Activated B cell treated with CpG ODN at 0.5 μM for 24 hours (primary cell): ENCODE results near the gene GOLIM4. TPM values are rescaled to one million over a fixed set of nuclear protein-coding genes. Genes with fewer than 3 reads are reported as not detected.
A peak's percentile ranks its signal among the peaks of the same experiment; 100 is the strongest.

ENCODE experiments used
- ATAC-seq: fragments of 200-7000 bp; cut with Tn5 transposase; one replicate; pipeline ENCODE4 v1.10.0; 2021; ENCODE audit warnings: low read depth, mild to moderate bottlenecking, moderate library complexity
- CTCF ChIA-PET: fragments of 350-600 bp; sonication (Branson Sonifier 250); formaldehyde crosslinking; loops from one replicate; lab custom pipeline; 2021; ENCODE audit warnings: antibody characterized with exemption; lab: Charles Lee
- POLR2A ChIA-PET: fragments of 350-600 bp; sonication (Branson Sonifier 250); formaldehyde crosslinking; loops from one replicate; lab custom pipeline; 2021; ENCODE audit warnings: antibody characterized with exemption; lab: Charles Lee
- DNase-seq: peaks from one replicate; pipeline ENCODE4 v3.0.0; 2022
- H3K27ac Mint-ChIP-seq: one replicate; pipeline ENCODE4 v1.8.0; 2020; ENCODE audit warnings: mixed read lengths
- H3K27me3 Mint-ChIP-seq: one replicate; pipeline ENCODE4 v1.8.0; 2021; ENCODE audit warnings: mixed read lengths
- H3K36me3 Mint-ChIP-seq: one replicate; pipeline ENCODE4 v1.8.0; 2021; ENCODE audit warnings: low read depth, mixed read lengths
- H3K4me1 Mint-ChIP-seq: one replicate; pipeline ENCODE4 v1.8.0; 2021; ENCODE audit warnings: mixed read lengths
- H3K4me3 Mint-ChIP-seq: one replicate; pipeline ENCODE4 v1.8.0; 2020; ENCODE audit warnings: mild to moderate bottlenecking, mixed read lengths
- H3K9me3 Mint-ChIP-seq: one replicate; pipeline ENCODE4 v1.8.0; 2020; ENCODE audit warnings: mixed read lengths
- CTCF ChIP-seq: fragments of 200-600 bp; IDR thresholded peaks from one replicate; pipeline ENCODE4 v1.8.0; 2022; ENCODE audit warnings: antibody characterized with exemption, mild to moderate bottlenecking
- intact Hi-C: fragments of 100-400 bp; cut with micrococcal nuclease; formaldehyde crosslinking; loops from one replicate; pipeline ENCODE4 v1.15.1; 2024
- total RNA-seq: library from RNA; stranded (reverse); gene quantifications from 2 replicates; pipeline ENCODE4 v1.2.3, GENCODE V29; 2022

The GOLIM4 gene
- total RNA-seq, 1 donor from 2014 or later = 8.5 TPM

- no peak for TF ChIP-seq CTCF
- Mint-ChIP-seq H3K27ac (no peak overlapping the region), H3K9me3 (no peaks in the 10 kb centered on the region), H3K36me3 (peaks cover 5% of the 10 kb centered on the region), H3K4me1 (peaks cover 4% of the 10 kb centered on the region), H3K27me3 (no peaks in the 10 kb centered on the region), H3K4me3 (no peak overlapping the region)
- intact Hi-C loops = loop anchor here (1.0 to 2.0 kb wide), 7 partner anchors 19 to 1696 kb away; partner anchors contain the start of gene GOLIM4
- CTCF ChIA-PET = interaction anchor here (1.0 to 10.1 kb wide), 6 partner anchors 33 to 799 kb away, joined by 3 to 116 read pairs (median 4); no protein-coding TSS in a partner anchor
- POLR2A ChIA-PET = no interaction called here
- no peak for ATAC-seq
- DNase-seq = no peak
Measured at GRCh38 chr3:168047936-168048335, 47.8 kb downstream of the GOLIM4 start.

- Mint-ChIP-seq H3K27me3 (no peaks in the 10 kb centered on the region), H3K9me3 (no peaks in the 10 kb centered on the region), H3K27ac (no peak overlapping the region), H3K4me1 (peaks cover 4% of the 10 kb centered on the region), H3K36me3 (peaks cover 12% of the 10 kb centered on the region), H3K4me3 (no peak overlapping the region)
- CTCF ChIA-PET = interaction anchor here (1.0 to 10.1 kb wide), 6 partner anchors 33 to 800 kb away, joined by 3 to 116 read pairs (median 4); no protein-coding TSS in a partner anchor
- DNase-seq (no peak), ATAC-seq (peak; percentile 76)
- TF ChIP-seq CTCF = peak; percentile 88
- POLR2A ChIA-PET = no interaction called here
- intact Hi-C loops = loop anchor here (1.0 to 2.0 kb wide), 7 partner anchors 20 to 1697 kb away; partner anchors contain the start of gene GOLIM4
Measured at GRCh38 chr3:168047190-168047795, 48.4 kb downstream of the GOLIM4 start.

GRCh38 chr3:168044049-168044448, 51.7 kb downstream of the GOLIM4 start:
- no peak for ATAC-seq
- Mint-ChIP-seq H3K36me3 (peaks cover 20% of the 10 kb centered on the region), H3K27me3 (no peaks in the 10 kb centered on the region), H3K27ac (no peak overlapping the region), H3K9me3 (no peaks in the 10 kb centered on the region), H3K4me3 (no peak overlapping the region), H3K4me1 (no peaks in the 10 kb centered on the region)
- TF ChIP-seq CTCF = no peak
- DNase-seq = no peak
- CTCF ChIA-PET = interaction anchor here (1.4 kb wide), 1 partner anchor 126 kb away, joined by 3 read pairs; no protein-coding TSS in a partner anchor
- POLR2A ChIA-PET = no interaction called here
- intact Hi-C loops = loop anchor here (5.0 kb wide), 1 partner anchor 662 kb away; the partner anchor contains the start of gene ZBBX

GRCh38 chr3:168040607-168041208, 55.0 kb downstream of the GOLIM4 start:
- Mint-ChIP-seq H3K9me3 (no peaks in the 10 kb centered on the region), H3K4me3 (no peak overlapping the region), H3K27me3 (no peaks in the 10 kb centered on the region), H3K4me1 (no peaks in the 10 kb centered on the region), H3K27ac (no peak overlapping the region), H3K36me3 (peaks cover 31% of the 10 kb centered on the region)
- ATAC-seq = no peak
- DNase-seq = no peak
- ChIA-PET POLR2A (no interaction called here), CTCF (interaction anchor here (1.3 to 3.4 kb wide), 2 partner anchors 12 to 125 kb away, joined by 3 to 23 read pairs; no protein-coding TSS in a partner anchor)
- TF ChIP-seq CTCF = no peak
- intact Hi-C loops = loop anchor here (2.0 to 5.0 kb wide), 2 partner anchors 204 to 658 kb away; partner anchors contain the start of gene ZBBX

- POLR2A ChIA-PET = no interaction called here
Measured at GRCh38 chr3:168037020-168037419, 58.7 kb downstream of the GOLIM4 start.

More at GRCh38 chr3:168037020-168037419, 58.7 kb downstream of the GOLIM4 start:
- no peak for ATAC-seq
- Mint-ChIP-seq H3K27me3 (no peaks in the 10 kb centered on the region), H3K9me3 (peaks cover 4% of the 10 kb centered on the region), H3K36me3 (peaks cover 38% of the 10 kb centered on the region), H3K27ac (no peak overlapping the region), H3K4me1 (no peaks in the 10 kb centered on the region), H3K4me3 (no peak overlapping the region)
- no peak for DNase-seq
- CTCF ChIA-PET = no interaction called here
- intact Hi-C loops = no loop called here
- no peak for TF ChIP-seq CTCF
